HFFc6 (cell line): Measurements from ENCODE around the gene SYT8. TPM values are rescaled to one million over a fixed set of nuclear protein-coding genes. Genes with fewer than 3 reads are reported as not detected.

Experiments used
- DNase-seq: peaks from one replicate; pipeline ENCODE4 v3.0.0-alpha.2; 2018
- H3K27ac Mint-ChIP-seq: 2 replicates; pipeline ENCODE4 v1.8.0; 2020; ENCODE audit warnings: mild to moderate bottlenecking, mixed read lengths
- H3K27me3 Mint-ChIP-seq: 2 replicates; pipeline ENCODE4 v1.8.0; 2021; ENCODE audit warnings: mild to moderate bottlenecking, moderate library complexity, mixed read lengths; ENCODE audit not compliant: insufficient read depth
- H3K36me3 Mint-ChIP-seq: 2 replicates; pipeline ENCODE4 v1.8.0; 2021; ENCODE audit warnings: low read depth, mixed read lengths
- H3K4me1 Mint-ChIP-seq: 2 replicates; pipeline ENCODE4 v1.8.0; 2020; ENCODE audit warnings: low read depth, mixed read lengths
- H3K4me3 Mint-ChIP-seq: 2 replicates; pipeline ENCODE4 v1.8.0; 2020; ENCODE audit warnings: mild to moderate bottlenecking, moderate library complexity, mixed read lengths
- H3K9me3 Mint-ChIP-seq: 2 replicates; pipeline ENCODE4 v1.8.0; 2020; ENCODE audit warnings: mild to moderate bottlenecking, mixed read lengths
- CTCF ChIP-seq: fragments of 200-600 bp; sonication (generic); IDR thresholded peaks from 2 replicates; pipeline ENCODE4 v1.5.0; 2021; ENCODE audit warnings: antibody characterized with exemption, mild to moderate bottlenecking
- total RNA-seq, 6 experiments: library from RNA; stranded (reverse); fragmentation: NEBNext Ultra II Directional; extraction: Animal tissue kit (Norgen Biotek cat#: 25700); gene quantifications; 2 replicates in 1 of 6; 3 replicates in 5 of 6; pipeline ENCODE4 v1.2.3, GENCODE V29; 2021

Gene SYT8
- total RNA-seq, 6 experiments from 2014 or later = not detected

GRCh38 chr11:1854132-1854948 lies 19.6 kb downstream of the SYT8 start:
- Mint-ChIP-seq H3K36me3 (no peaks in the 10 kb centered on the region), H3K9me3 (no peaks in the 10 kb centered on the region), H3K4me3 (no peak overlapping the region), H3K27ac (no peak overlapping the region), H3K27me3 (peaks cover 20% of the 10 kb centered on the region), H3K4me1 (no peaks in the 10 kb centered on the region)
- no peak for TF ChIP-seq CTCF
- DNase-seq = no peak

GRCh38 chr11:1854949-1855885 lies 20.4 kb downstream of the SYT8 start:
- TF ChIP-seq CTCF = no peak
- H3K4me3 Mint-ChIP-seq = no peak overlapping the region
- no peaks in the 10 kb centered on the region for H3K36me3 Mint-ChIP-seq
- H3K9me3 Mint-ChIP-seq = no peaks in the 10 kb centered on the region
- no peak overlapping the region for H3K27ac Mint-ChIP-seq
- no peak for DNase-seq
- no peaks in the 10 kb centered on the region for H3K4me1 Mint-ChIP-seq
- peaks cover 20% of the 10 kb centered on the region for H3K27me3 Mint-ChIP-seq

- no peak for TF ChIP-seq CTCF
- Mint-ChIP-seq H3K9me3 (no peaks in the 10 kb centered on the region), H3K4me1 (no peaks in the 10 kb centered on the region), H3K27ac (no peak overlapping the region), H3K36me3 (no peaks in the 10 kb centered on the region), H3K4me3 (no peak overlapping the region), H3K27me3 (peaks cover 20% of the 10 kb centered on the region)
- no peak for DNase-seq
Observed at GRCh38 chr11:1855886-1856265, 21.1 kb downstream of the SYT8 start.

DNA sequence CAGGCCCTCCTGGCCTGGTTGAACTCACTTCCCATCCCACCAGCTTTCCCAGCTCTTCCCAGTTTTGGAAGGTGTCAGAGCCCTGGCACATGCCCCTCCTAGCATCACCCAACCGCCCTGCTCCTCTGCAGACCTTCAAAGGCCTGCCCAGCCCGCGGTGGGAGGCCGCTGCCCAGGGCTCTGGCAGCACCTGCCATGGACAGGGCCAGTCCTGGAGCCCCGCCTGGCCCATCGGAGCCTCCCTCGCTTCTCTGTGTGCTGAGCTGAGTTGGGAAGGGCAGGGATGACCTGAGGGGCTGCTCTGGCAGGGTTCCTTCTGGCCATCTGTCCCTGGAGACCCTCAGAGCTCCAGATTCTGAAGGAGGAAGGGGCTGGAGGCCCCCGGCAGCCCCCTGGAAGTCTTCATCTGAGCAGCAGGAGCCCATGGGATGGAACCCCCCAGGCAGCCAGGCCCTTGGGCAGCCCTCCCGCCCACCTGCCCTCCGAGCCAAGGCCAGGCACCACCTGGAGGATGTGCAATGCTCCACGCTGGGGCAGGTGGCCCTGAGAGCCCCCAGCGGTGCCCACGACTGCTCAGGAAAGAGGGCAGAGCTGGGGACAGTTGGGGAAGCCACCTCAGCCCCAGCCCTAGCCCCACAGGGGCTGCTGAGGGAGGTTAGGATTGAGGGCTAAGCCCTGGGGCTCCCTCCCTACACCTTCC lies 21.7 kb downstream of the SYT8 start:
- no peak overlapping the region for H3K27ac Mint-ChIP-seq
- no peaks in the 10 kb centered on the region for H3K4me1 Mint-ChIP-seq
- no peak for DNase-seq
- no peak overlapping the region for H3K4me3 Mint-ChIP-seq
- no peaks in the 10 kb centered on the region for H3K36me3 Mint-ChIP-seq
- no peak for TF ChIP-seq CTCF
- peaks cover 17% of the 10 kb centered on the region for H3K27me3 Mint-ChIP-seq
- no peaks in the 10 kb centered on the region for H3K9me3 Mint-ChIP-seq

- TF ChIP-seq CTCF = no peak
- H3K27ac Mint-ChIP-seq = no peak overlapping the region
- H3K36me3 Mint-ChIP-seq = no peaks in the 10 kb centered on the region
- H3K4me3 Mint-ChIP-seq = no peak overlapping the region
- H3K27me3 Mint-ChIP-seq = peaks cover 16% of the 10 kb centered on the region
- H3K4me1 Mint-ChIP-seq = no peaks in the 10 kb centered on the region
- H3K9me3 Mint-ChIP-seq = no peaks in the 10 kb centered on the region
- DNase-seq = no peak
Observed at GRCh38 chr11:1857064-1857463, 22.3 kb downstream of the SYT8 start.
